ENCODE measurements around the gene CST8. TPM values are rescaled to one million over a fixed set of nuclear protein-coding genes. Genes with fewer than 3 reads are reported as not detected.

Gene CST8
- total and polyA plus RNA-seq, 2 donors (not counting 1 experiment from before 2014, with no cell fraction given), result not detected

DNA sequence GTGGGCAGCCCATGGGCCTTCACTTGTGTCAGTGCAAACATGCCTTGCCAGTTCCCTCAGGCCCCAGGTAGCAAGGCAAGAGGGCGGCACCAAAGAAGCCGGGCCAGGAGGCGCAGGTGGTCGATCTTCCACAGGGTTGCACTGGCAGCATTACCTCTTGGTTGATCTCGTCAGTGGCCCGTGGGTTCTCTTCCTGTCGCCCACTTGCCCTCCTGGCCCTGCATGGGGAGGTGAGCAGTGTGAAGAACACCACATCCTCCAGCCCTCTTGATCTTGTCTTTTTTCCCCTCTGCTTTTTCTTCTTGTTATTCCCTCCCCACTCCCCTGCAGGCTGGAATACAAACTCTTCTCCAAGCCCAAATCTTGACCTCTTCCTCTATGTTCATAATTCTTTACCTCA, 35.3 kb upstream of the CST8 start:
- Histone ChIP-seq H3K4me1 (ENCODE audit: control insufficient read depth in 2 of 2, insufficient read depth in 2 of 2, low read length in 2 of 2) (peaks cover 2 to 9% of the 10 kb centered on the region in 2 donors), H3K27me3 (replicated peaks in 1 of 4; ENCODE audit: control extremely low read depth in 1 of 4, control insufficient read depth in 3 of 4, insufficient read depth in 4 of 4, low read length in 3 of 4) (peaks cover 0 to 3% (median 0%) of the 10 kb centered on the region in 4 experiments), H3K27ac (ENCODE audit: low read length in 2 of 2) (no peak overlapping the region), H2AFZ (ENCODE audit: insufficient read depth, low read depth, low read length, poor library complexity, severe bottlenecking) (no peak overlapping the region), H3K4me3 (ENCODE audit: control extremely low read depth in 1 of 5, extremely low read depth in 1 of 5, insufficient read depth in 1 of 5, low read depth in 2 of 5, low read length in 4 of 5) (no peak overlapping the region), H3K4me2 (replicated peaks; ENCODE audit: low read depth, low read length, poor library complexity, severe bottlenecking) (no peak overlapping the region), H4K20me1 (ENCODE audit: control insufficient read depth, insufficient read depth, low read length, poor library complexity, severe bottlenecking) (no peaks in the 10 kb centered on the region), H3K9ac (ENCODE audit: low read length) (no peak overlapping the region), H3K36me3 (replicated peaks in 1 of 2; ENCODE audit: control extremely low read depth in 1 of 2, control insufficient read depth in 1 of 2, extremely low read depth in 1 of 2, insufficient read depth in 2 of 2, low read length in 1 of 2) (no peaks in the 10 kb centered on the region), H3K9me3 (ENCODE audit: control extremely low read depth in 1 of 3, control insufficient read depth in 2 of 3, insufficient read depth in 1 of 3, low read length in 2 of 3) (peaks cover 0 to 8% (median 3%) of the 10 kb centered on the region in 3 donors), H3K79me2 (ENCODE audit: control insufficient read depth, insufficient read depth, low read length) (no peaks in the 10 kb centered on the region)
- H3K4me1 Mint-ChIP-seq, result no peaks in the 10 kb centered on the region
- TF ChIP-seq EZH2 (IDR thresholded peaks at IDR 0.05; ENCODE audit: borderline replicate concordance, insufficient read depth, low read depth, low read length, poor library complexity, severe bottlenecking), result no peak
- TF ChIP-seq, protein P1, sequence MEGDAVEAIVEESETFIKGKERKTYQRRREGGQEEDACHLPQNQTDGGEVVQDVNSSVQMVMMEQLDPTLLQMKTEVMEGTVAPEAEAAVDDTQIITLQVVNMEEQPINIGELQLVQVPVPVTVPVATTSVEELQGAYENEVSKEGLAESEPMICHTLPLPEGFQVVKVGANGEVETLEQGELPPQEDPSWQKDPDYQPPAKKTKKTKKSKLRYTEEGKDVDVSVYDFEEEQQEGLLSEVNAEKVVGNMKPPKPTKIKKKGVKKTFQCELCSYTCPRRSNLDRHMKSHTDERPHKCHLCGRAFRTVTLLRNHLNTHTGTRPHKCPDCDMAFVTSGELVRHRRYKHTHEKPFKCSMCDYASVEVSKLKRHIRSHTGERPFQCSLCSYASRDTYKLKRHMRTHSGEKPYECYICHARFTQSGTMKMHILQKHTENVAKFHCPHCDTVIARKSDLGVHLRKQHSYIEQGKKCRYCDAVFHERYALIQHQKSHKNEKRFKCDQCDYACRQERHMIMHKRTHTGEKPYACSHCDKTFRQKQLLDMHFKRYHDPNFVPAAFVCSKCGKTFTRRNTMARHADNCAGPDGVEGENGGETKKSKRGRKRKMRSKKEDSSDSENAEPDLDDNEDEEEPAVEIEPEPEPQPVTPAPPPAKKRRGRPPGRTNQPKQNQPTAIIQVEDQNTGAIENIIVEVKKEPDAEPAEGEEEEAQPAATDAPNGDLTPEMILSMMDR (IDR thresholded peaks at IDR 0.05), result no peak
- WGBS (ENCODE audit: insufficient coverage), result 100% methylated on average over 1 of the region's 7 CpGs
- ATAC-seq (ENCODE audit: low read depth) (no peak), DNase-seq (no peak)
- POLR2A ChIA-PET, result no interaction called here
- no peaks in the 10 kb centered on the region for H3K9me3 Mint-ChIP-seq (ENCODE audit: insufficient read depth)
- H3K27me3 Mint-ChIP-seq, result peaks cover 9% of the 10 kb centered on the region
- H3K4me3 Mint-ChIP-seq, result no peak overlapping the region
- no peak overlapping the region for H3K27ac Mint-ChIP-seq
- intact Hi-C loops (cut with micrococcal nuclease), result no loop called here
- CTCF ChIA-PET, result no interaction called here

GRCh38 chr20:23456409-23456808, 34.5 kb upstream of the CST8 start:
- Mint-ChIP-seq H3K9me3 (ENCODE audit: insufficient read depth) (no peaks in the 10 kb centered on the region), H3K4me1 (no peaks in the 10 kb centered on the region), H3K4me3 (no peak overlapping the region), H3K27ac (no peak overlapping the region), H3K27me3 (peaks cover 9% of the 10 kb centered on the region)
- intact Hi-C loops (cut with micrococcal nuclease), result no loop called here
- WGBS (ENCODE audit: insufficient coverage), result 31% methylated on average over 3 of the region's 3 CpGs
- DNase-seq (no peak), ATAC-seq (ENCODE audit: low read depth) (no peak)
- Histone ChIP-seq H3K79me2 (ENCODE audit: control insufficient read depth, insufficient read depth, low read length) (no peaks in the 10 kb centered on the region), H4K20me1 (ENCODE audit: control insufficient read depth, insufficient read depth, low read length, poor library complexity, severe bottlenecking) (no peaks in the 10 kb centered on the region), H3K4me2 (replicated peaks; ENCODE audit: low read depth, low read length, poor library complexity, severe bottlenecking) (peak overlapping the region; percentile 24), H3K27me3 (replicated peaks in 1 of 4; ENCODE audit: control extremely low read depth in 1 of 4, control insufficient read depth in 3 of 4, insufficient read depth in 4 of 4, low read length in 3 of 4) (peaks cover 0 to 3% (median 0%) of the 10 kb centered on the region in 4 experiments), H2AFZ (ENCODE audit: insufficient read depth, low read depth, low read length, poor library complexity, severe bottlenecking) (peak overlapping the region; percentile 7), H3K9me3 (ENCODE audit: control extremely low read depth in 1 of 3, control insufficient read depth in 2 of 3, insufficient read depth in 1 of 3, low read length in 2 of 3) (peaks cover 0 to 8% (median 3%) of the 10 kb centered on the region in 3 donors), H3K36me3 (replicated peaks in 1 of 2; ENCODE audit: control extremely low read depth in 1 of 2, control insufficient read depth in 1 of 2, extremely low read depth in 1 of 2, insufficient read depth in 2 of 2, low read length in 1 of 2) (no peaks in the 10 kb centered on the region), H3K4me3 (ENCODE audit: control extremely low read depth in 1 of 5, extremely low read depth in 1 of 5, insufficient read depth in 1 of 5, low read depth in 2 of 5, low read length in 4 of 5) (no peak overlapping the region), H3K4me1 (ENCODE audit: control insufficient read depth in 2 of 2, insufficient read depth in 2 of 2, low read length in 2 of 2) (peaks cover 2 to 9% of the 10 kb centered on the region in 2 donors), H3K27ac (ENCODE audit: low read length in 2 of 2) (no peak overlapping the region), H3K9ac (ENCODE audit: low read length) (no peak overlapping the region)
- CTCF ChIA-PET, result no interaction called here
- TF ChIP-seq, protein P1 (IDR thresholded peaks at IDR 0.05), result no peak
- no peak for TF ChIP-seq EZH2 (IDR thresholded peaks at IDR 0.05; ENCODE audit: borderline replicate concordance, insufficient read depth, low read depth, low read length, poor library complexity, severe bottlenecking)
- POLR2A ChIA-PET, result no interaction called here

Measured in B cell (primary cell).